Measurements from ENCODE around the gene MAFF.

DNA sequence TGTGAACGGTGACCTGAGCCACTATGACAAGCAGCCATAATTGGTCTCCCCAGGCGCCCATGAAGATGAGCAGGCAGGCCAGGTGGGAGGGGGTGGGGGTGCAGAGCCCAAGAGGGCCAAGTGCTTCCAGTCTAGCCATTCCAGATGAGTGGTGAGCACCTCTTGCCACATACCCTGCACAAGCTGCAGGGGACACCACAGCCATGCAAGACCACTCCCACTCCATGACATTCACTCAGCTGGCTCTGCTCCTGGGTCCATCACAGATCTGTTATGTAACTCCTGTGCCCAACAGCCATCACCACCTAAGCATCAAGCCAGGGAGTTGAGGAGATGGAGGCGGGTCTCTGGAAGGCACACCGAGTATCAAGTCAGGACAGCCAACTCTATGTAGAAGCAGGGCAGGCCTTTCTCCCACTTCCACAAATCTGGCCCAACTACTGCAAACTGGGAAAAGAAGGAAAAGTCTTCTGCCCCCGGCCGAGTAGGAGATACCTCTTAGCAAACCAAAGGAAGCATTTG is 62.6 kb downstream of the MAFF start:
- no peak for TF ChIP-seq SIN3A (IDR thresholded peaks at IDR 0.05; ENCODE audit: borderline replicate concordance, insufficient read depth, low read depth, low read length)
- TF ChIP-seq, protein P1, sequence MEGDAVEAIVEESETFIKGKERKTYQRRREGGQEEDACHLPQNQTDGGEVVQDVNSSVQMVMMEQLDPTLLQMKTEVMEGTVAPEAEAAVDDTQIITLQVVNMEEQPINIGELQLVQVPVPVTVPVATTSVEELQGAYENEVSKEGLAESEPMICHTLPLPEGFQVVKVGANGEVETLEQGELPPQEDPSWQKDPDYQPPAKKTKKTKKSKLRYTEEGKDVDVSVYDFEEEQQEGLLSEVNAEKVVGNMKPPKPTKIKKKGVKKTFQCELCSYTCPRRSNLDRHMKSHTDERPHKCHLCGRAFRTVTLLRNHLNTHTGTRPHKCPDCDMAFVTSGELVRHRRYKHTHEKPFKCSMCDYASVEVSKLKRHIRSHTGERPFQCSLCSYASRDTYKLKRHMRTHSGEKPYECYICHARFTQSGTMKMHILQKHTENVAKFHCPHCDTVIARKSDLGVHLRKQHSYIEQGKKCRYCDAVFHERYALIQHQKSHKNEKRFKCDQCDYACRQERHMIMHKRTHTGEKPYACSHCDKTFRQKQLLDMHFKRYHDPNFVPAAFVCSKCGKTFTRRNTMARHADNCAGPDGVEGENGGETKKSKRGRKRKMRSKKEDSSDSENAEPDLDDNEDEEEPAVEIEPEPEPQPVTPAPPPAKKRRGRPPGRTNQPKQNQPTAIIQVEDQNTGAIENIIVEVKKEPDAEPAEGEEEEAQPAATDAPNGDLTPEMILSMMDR (IDR thresholded peaks at IDR 0.05): no peak
- no peak for TF ChIP-seq POLR2AphosphoS5 (IDR thresholded peaks at IDR 0.05; ENCODE audit: low read depth, low read length)
- TF ChIP-seq, protein P2, sequence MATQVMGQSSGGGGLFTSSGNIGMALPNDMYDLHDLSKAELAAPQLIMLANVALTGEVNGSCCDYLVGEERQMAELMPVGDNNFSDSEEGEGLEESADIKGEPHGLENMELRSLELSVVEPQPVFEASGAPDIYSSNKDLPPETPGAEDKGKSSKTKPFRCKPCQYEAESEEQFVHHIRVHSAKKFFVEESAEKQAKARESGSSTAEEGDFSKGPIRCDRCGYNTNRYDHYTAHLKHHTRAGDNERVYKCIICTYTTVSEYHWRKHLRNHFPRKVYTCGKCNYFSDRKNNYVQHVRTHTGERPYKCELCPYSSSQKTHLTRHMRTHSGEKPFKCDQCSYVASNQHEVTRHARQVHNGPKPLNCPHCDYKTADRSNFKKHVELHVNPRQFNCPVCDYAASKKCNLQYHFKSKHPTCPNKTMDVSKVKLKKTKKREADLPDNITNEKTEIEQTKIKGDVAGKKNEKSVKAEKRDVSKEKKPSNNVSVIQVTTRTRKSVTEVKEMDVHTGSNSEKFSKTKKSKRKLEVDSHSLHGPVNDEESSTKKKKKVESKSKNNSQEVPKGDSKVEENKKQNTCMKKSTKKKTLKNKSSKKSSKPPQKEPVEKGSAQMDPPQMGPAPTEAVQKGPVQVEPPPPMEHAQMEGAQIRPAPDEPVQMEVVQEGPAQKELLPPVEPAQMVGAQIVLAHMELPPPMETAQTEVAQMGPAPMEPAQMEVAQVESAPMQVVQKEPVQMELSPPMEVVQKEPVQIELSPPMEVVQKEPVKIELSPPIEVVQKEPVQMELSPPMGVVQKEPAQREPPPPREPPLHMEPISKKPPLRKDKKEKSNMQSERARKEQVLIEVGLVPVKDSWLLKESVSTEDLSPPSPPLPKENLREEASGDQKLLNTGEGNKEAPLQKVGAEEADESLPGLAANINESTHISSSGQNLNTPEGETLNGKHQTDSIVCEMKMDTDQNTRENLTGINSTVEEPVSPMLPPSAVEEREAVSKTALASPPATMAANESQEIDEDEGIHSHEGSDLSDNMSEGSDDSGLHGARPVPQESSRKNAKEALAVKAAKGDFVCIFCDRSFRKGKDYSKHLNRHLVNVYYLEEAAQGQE (IDR thresholded peaks at IDR 0.05; ENCODE audit: insufficient read depth in 1 of 2, low read depth in 2 of 2, low read length in 1 of 2): no peak
- no peak for TF ChIP-seq TCF7L2 (IDR thresholded peaks at IDR 0.05; ENCODE audit: low read depth, low read length)

Measured in Panc1 (cell line).